Smooth muscle cell (in vitro differentiated cells): ENCODE measurements around the gene STK33. TPM values are rescaled to one million over a fixed set of nuclear protein-coding genes. Genes with fewer than 3 reads are reported as not detected.

Experiments
- DNase-seq: peaks from one replicate; lab custom pipeline; 2025; ENCODE audit not compliant: unreplicated experiment; lab: John Stamatoyannopoulos, UW
- H2AFZ ChIP-seq: fragments of 200-600 bp; sonication (generic); 2 replicates; pipeline ENCODE4 v1.6.0; 2016; ENCODE audit warnings: antibody characterized with exemption, low read depth, mild to moderate bottlenecking
- H3F3A ChIP-seq: fragments of 200-600 bp; sonication (generic); 2 replicates; pipeline ENCODE4 v1.6.0; 2017; ENCODE audit warnings: antibody characterized with exemption, low read depth
- H3K27ac ChIP-seq: fragments of 200-600 bp; sonication (generic); 2 replicates; pipeline ENCODE4 v1.5.1; 2016; ENCODE audit warnings: low read depth, mild to moderate bottlenecking
- H3K27me3 ChIP-seq: fragments of 200-600 bp; sonication (generic); 2 replicates; pipeline ENCODE4 v1.6.1; 2016; ENCODE audit warnings: low read depth, mild to moderate bottlenecking
- H3K36me3 ChIP-seq: fragments of 200-600 bp; sonication (generic); 2 replicates; pipeline ENCODE4 v1.5.1; 2016; ENCODE audit warnings: low read depth
- H3K4me1 ChIP-seq: fragments of 200-600 bp; sonication (generic); 2 replicates; pipeline ENCODE4 v1.5.1; 2016; ENCODE audit warnings: low read depth
- H3K4me2 ChIP-seq: fragments of 200-600 bp; sonication (generic); 2 replicates; pipeline ENCODE4 v1.6.0; 2016; ENCODE audit warnings: mild to moderate bottlenecking
- H3K4me3 ChIP-seq: fragments of 200-600 bp; sonication (generic); 2 replicates; pipeline ENCODE4 v1.5.1; 2016; ENCODE audit warnings: mild to moderate bottlenecking
- H3K79me2 ChIP-seq: fragments of 200-600 bp; sonication (generic); 2 replicates; pipeline ENCODE4 v1.6.0; 2016; ENCODE audit warnings: low read depth, mild to moderate bottlenecking
- H3K9ac ChIP-seq: fragments of 200-600 bp; sonication (generic); 2 replicates; pipeline ENCODE4 v1.6.0; 2016; ENCODE audit warnings: low read depth
- H3K9me3 ChIP-seq: fragments of 200-600 bp; sonication (generic); replicated peaks from 2 replicates; pipeline ENCODE4 v1.5.1; 2016; ENCODE audit warnings: low read depth
- H4K20me1 ChIP-seq: fragments of 200-600 bp; sonication (generic); 2 replicates; pipeline ENCODE4 v1.6.0; 2016; ENCODE audit warnings: low read depth
- CTCF ChIP-seq: fragments of 200-600 bp; sonication (generic); IDR thresholded peaks from 2 replicates; pipeline ENCODE4 v1.5.1; 2017; ENCODE audit warnings: borderline replicate concordance, mild to moderate bottlenecking, antibody characterized with exemption; ENCODE audit not compliant: insufficient read depth, poor library complexity, severe bottlenecking
- whole genome bisulfite sequencing: methylation state at CpG from one replicate; pipeline ENCODE4 v1.1.7; 2016; ENCODE audit warnings: low lambda C conversion rate; 5-methylcytosine and 5-hydroxymethylcytosine counted together
- polyA plus RNA-seq: library from polyadenylated mRNA; unstranded; fragments of >200 nt; fragmentation: Nextera tagmentation; extraction: Ambion mirVana; gene quantifications from 2 replicates; pipeline ENCODE4 v1.2.1, GENCODE V29; 2016
- total RNA-seq: library from RNA; depleted of rRNA; stranded (reverse); fragments of >200 nt; gene quantifications from 2 replicates; pipeline ENCODE4 v1.2.3, GENCODE V29; 2014

STK33 gene
- total and polyA plus RNA-seq, 2 experiments from 2014 or later, result 1.2 to 2.9 TPM

DNA sequence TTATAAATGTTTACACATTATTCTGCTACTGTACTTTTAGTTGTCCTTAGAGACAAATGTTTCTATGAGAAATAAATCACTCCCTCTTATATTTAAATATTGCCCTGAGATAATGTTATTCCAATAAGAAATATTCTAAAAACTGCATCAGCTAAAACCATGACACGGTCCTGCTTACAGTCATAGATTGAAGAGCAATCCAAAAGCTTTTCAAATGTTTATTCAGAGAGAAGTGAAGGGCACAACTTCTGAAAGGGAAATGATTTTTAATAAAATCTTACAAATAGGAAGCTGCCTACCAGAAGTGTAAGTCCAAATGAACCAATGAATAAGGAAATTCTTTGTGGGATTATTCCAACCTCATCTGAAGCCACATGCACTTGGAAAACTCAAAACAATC is 49.2 kb downstream of the STK33 start:
- no peak for TF ChIP-seq CTCF
- Histone ChIP-seq H3K9ac (no peak overlapping the region), H3K9me3 (no peaks in the 10 kb centered on the region), H3K4me1 (no peaks in the 10 kb centered on the region), H3K27ac (no peak overlapping the region), H3K36me3 (no peaks in the 10 kb centered on the region), H3K4me3 (no peak overlapping the region), H4K20me1 (no peaks in the 10 kb centered on the region), H2AFZ (no peak overlapping the region), H3K4me2 (no peak overlapping the region), H3K79me2 (no peaks in the 10 kb centered on the region), H3K27me3 (peaks cover 4% of the 10 kb centered on the region), H3F3A (no peaks in the 10 kb centered on the region)
- no peak for DNase-seq
- 85% methylated on average over 1 of the region's 1 CpG for WGBS

DNA sequence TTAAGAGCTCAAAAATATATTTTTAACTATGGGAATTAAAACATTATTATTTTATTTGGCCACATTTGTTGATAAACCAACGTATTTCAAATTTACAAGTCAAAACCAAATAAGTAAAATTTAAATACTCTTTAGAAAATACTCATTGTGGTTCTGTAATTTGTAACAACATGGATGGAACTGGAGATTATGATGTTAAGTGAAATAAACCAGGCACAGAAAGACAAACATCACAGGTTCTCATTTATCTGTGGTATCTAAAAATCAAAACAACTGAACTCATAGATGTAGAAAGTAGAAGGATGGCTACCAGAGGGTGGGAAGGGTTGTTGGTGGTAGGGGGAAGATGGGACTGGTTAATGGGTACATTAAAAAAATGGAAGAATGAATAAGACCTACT is 50.8 kb downstream of the STK33 start:
- WGBS, result 78% methylated on average over 1 of the region's 1 CpG
- Histone ChIP-seq H3K27me3 (peaks cover 4% of the 10 kb centered on the region), H3K9me3 (no peaks in the 10 kb centered on the region), H3K9ac (no peak overlapping the region), H3K27ac (no peak overlapping the region), H2AFZ (no peak overlapping the region), H3K79me2 (no peaks in the 10 kb centered on the region), H3K36me3 (no peaks in the 10 kb centered on the region), H3F3A (no peaks in the 10 kb centered on the region), H3K4me2 (no peak overlapping the region), H3K4me3 (no peak overlapping the region), H4K20me1 (no peaks in the 10 kb centered on the region), H3K4me1 (no peaks in the 10 kb centered on the region)
- DNase-seq, result no peak
- TF ChIP-seq CTCF, result no peak

GRCh38 chr11:8541448-8541847 is 52.6 kb downstream of the STK33 start:
- Histone ChIP-seq H3K27ac (no peak overlapping the region), H3K4me1 (no peaks in the 10 kb centered on the region), H3F3A (no peaks in the 10 kb centered on the region), H3K79me2 (no peaks in the 10 kb centered on the region), H4K20me1 (no peaks in the 10 kb centered on the region), H3K36me3 (no peaks in the 10 kb centered on the region), H3K4me2 (no peak overlapping the region), H3K27me3 (peaks cover 4% of the 10 kb centered on the region), H2AFZ (no peak overlapping the region), H3K9ac (no peak overlapping the region), H3K4me3 (no peak overlapping the region), H3K9me3 (no peaks in the 10 kb centered on the region)
- TF ChIP-seq CTCF, result no peak
- WGBS, result 55% methylated on average over 1 of the region's 1 CpG
- no peak for DNase-seq

DNA sequence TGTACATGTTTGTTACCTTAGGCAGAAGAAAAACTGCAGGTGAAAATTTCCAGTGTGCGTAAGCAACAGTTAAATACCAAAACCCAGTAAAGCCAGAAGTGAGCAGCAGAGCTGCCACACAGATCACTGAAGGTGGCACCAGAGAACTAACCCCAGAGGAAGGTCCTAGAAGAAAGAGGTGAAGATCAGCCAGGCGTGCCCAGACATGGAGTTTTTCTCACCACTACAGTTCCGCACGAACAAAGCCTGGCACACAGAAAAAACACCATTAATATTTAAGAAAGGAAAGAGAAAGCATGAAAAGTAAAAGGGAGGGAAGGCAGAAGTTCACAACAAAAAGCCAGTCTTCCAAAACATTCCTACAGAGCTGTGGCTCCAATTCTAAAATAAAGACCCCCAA is 60.7 kb downstream of the STK33 start:
- H3K27ac ChIP-seq, result no peak overlapping the region
- H3K4me3 ChIP-seq, result no peak overlapping the region
- 82% methylated on average over 4 of the region's 4 CpGs for WGBS
- H3F3A ChIP-seq, result no peaks in the 10 kb centered on the region
- H3K9me3 ChIP-seq, result no peaks in the 10 kb centered on the region
- no peak for TF ChIP-seq CTCF
- DNase-seq, result no peak
- H3K36me3 ChIP-seq, result no peaks in the 10 kb centered on the region
- no peak overlapping the region for H3K9ac ChIP-seq
- no peaks in the 10 kb centered on the region for H3K4me1 ChIP-seq
- no peak overlapping the region for H3K4me2 ChIP-seq
- H3K27me3 ChIP-seq, result no peaks in the 10 kb centered on the region
- H3K79me2 ChIP-seq, result no peaks in the 10 kb centered on the region
- no peaks in the 10 kb centered on the region for H4K20me1 ChIP-seq
- no peak overlapping the region for H2AFZ ChIP-seq
